Dendritic cell treated with granulocyte-macrophage colony-stimulating factor and Interleukin-4, amounts not matched to agents 40 ng/mL and 50 ng/mL, for 4 days (primary cell): ENCODE results near the gene USP38.
"Not testable (repeated sequence)": the region's sequence is repeated elsewhere in the genome, so short reads cannot be mapped to it uniquely, and the experiment has no call there.

Experiments
- H3K27ac Mint-ChIP-seq: one replicate; pipeline ENCODE4 v1.8.0; 2022; ENCODE audit warnings: mild to moderate bottlenecking, mixed read lengths
- H3K27me3 Mint-ChIP-seq: one replicate; pipeline ENCODE4 v1.8.0; 2022; ENCODE audit warnings: mild to moderate bottlenecking, mixed read lengths
- H3K36me3 Mint-ChIP-seq: one replicate; pipeline ENCODE4 v1.8.0; 2022; ENCODE audit warnings: low read depth, mixed read lengths
- H3K4me1 Mint-ChIP-seq: one replicate; pipeline ENCODE4 v1.8.0; 2022; ENCODE audit warnings: low read depth, mixed read lengths
- H3K4me3 Mint-ChIP-seq: one replicate; pipeline ENCODE4 v1.8.0; 2022; ENCODE audit warnings: mild to moderate bottlenecking, moderate library complexity, mixed read lengths
- H3K9me3 Mint-ChIP-seq: one replicate; pipeline ENCODE4 v1.8.0; 2022; ENCODE audit warnings: mixed read lengths
- intact Hi-C: fragments of 100-400 bp; cut with micrococcal nuclease; formaldehyde crosslinking; loops from one replicate; pipeline ENCODE4 v1.15.0; 2022

The USP38 gene

DNA sequence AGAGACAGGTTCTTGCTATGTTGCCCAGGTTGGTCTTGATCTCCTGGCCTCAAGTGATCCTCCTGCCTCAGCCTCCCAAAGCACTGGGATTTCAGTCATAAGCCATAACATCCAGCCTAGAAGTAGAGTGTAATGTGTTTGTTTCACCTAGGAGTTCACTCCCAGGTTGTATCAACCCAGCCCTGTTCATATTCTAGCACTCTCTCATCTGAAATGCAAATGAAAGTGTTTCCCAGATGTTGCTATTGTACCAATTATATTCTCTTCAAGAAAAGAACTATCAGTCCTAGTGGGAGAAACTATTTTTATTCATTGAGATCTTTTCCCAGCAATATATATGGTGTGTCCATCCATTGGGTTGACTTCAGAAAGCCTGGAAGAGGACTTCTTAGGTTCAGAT, 72.6 kb downstream of the USP38 start:
- H3K9me3 Mint-ChIP-seq, result no peaks in the 10 kb centered on the region
- intact Hi-C loops, result no loop called here
- H3K4me1 Mint-ChIP-seq, result no peaks in the 10 kb centered on the region
- no peak overlapping the region for H3K27ac Mint-ChIP-seq
- no peak overlapping the region for H3K4me3 Mint-ChIP-seq
- no peaks in the 10 kb centered on the region for H3K36me3 Mint-ChIP-seq
- no peaks in the 10 kb centered on the region for H3K27me3 Mint-ChIP-seq

- Mint-ChIP-seq H3K4me1 (no peaks in the 10 kb centered on the region), H3K4me3 (no peak overlapping the region), H3K36me3 (no peaks in the 10 kb centered on the region), H3K27ac (no peak overlapping the region), H3K9me3 (no peaks in the 10 kb centered on the region), H3K27me3 (no peaks in the 10 kb centered on the region)
- intact Hi-C loops, result no loop called here
Measured at GRCh38 chr4:143260750-143261149, 76.0 kb downstream of the USP38 start.

DNA sequence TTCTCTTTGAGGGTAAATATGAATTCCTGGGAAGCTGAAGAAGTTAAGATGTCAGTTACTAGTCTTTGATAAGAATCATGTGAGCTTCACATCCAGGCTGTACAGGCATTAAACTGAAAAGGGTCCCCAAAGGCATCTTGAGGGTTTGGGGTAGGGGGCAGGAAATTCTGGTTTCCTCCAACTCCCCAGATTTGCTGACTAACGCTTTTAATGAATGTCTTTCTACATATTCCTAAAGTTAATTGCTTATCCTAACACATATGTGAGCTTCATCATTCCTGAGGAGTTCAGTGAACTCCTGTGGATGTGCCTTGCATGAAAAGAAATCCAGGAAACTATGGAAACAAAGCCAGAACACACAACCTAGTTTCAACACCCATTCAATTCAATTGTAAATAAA, 78.1 kb downstream of the USP38 start:
- no peak overlapping the region for H3K4me3 Mint-ChIP-seq
- no peaks in the 10 kb centered on the region for H3K4me1 Mint-ChIP-seq
- no peak overlapping the region for H3K27ac Mint-ChIP-seq

GRCh38 chr4:143267690-143268089, 83.0 kb downstream of the USP38 start:
- H3K4me3 Mint-ChIP-seq, H3K27me3 Mint-ChIP-seq, H3K36me3 Mint-ChIP-seq, intact Hi-C loops, H3K4me1 Mint-ChIP-seq, H3K27ac Mint-ChIP-seq: not testable (repeated sequence)
- H3K9me3 Mint-ChIP-seq, result peaks cover 33% of the 10 kb centered on the region

More for the DNA sequence above, 78.1 kb downstream of the USP38 start:
- Mint-ChIP-seq H3K9me3 (peaks cover 15% of the 10 kb centered on the region), H3K27me3 (no peaks in the 10 kb centered on the region), H3K36me3 (no peaks in the 10 kb centered on the region)
- intact Hi-C loops, result no loop called here

GRCh38 chr4:143270256-143270838, 85.6 kb downstream of the USP38 start:
- no peak overlapping the region for H3K27ac Mint-ChIP-seq
- no peaks in the 10 kb centered on the region for H3K4me1 Mint-ChIP-seq
- H3K36me3 Mint-ChIP-seq, result no peaks in the 10 kb centered on the region
- intact Hi-C loops, result no loop called here
- peaks cover 33% of the 10 kb centered on the region for H3K9me3 Mint-ChIP-seq
- H3K27me3 Mint-ChIP-seq, result no peaks in the 10 kb centered on the region
- H3K4me3 Mint-ChIP-seq, result no peak overlapping the region
